Activated T-helper 1 cell treated with anti-CD3 and anti-CD28 coated beads, Interleukin-12 subunit alpha, Interleukin-12 subunit beta, Interleukin-2, Interleukin-4 antibody, amounts not matched to agents 30 ng/mL and 10 ng/mL and 1 ng/mL, durations not matched to agents 14 hours and 24 hours and 36 hours (primary cell): ENCODE measurements around the gene SLCO1B1. TPM values are rescaled to one million over a fixed set of nuclear protein-coding genes. Genes with fewer than 3 reads are reported as not detected.

Source experiments
- DNase-seq: peaks from one replicate; pipeline ENCODE4 v3.0.0; 2021; ENCODE audit warnings: low spot score
- H3K27ac Mint-ChIP-seq: one replicate; pipeline ENCODE4 v1.8.0; 2021; ENCODE audit warnings: mild to moderate bottlenecking, mixed read lengths
- H3K27me3 Mint-ChIP-seq: one replicate; pipeline ENCODE4 v1.8.0; 2022; ENCODE audit warnings: mild to moderate bottlenecking, moderate library complexity, mixed read lengths; ENCODE audit not compliant: insufficient read depth
- H3K36me3 Mint-ChIP-seq: one replicate; pipeline ENCODE4 v1.8.0; 2021; ENCODE audit warnings: low read depth, mixed read lengths
- H3K4me1 Mint-ChIP-seq: one replicate; pipeline ENCODE4 v1.8.0; 2021; ENCODE audit warnings: low read depth, mixed read lengths
- H3K4me3 Mint-ChIP-seq: one replicate; pipeline ENCODE4 v1.8.0; 2021; ENCODE audit warnings: mild to moderate bottlenecking, moderate library complexity, mixed read lengths
- H3K9me3 Mint-ChIP-seq: one replicate; pipeline ENCODE4 v1.8.0; 2021; ENCODE audit warnings: mixed read lengths
- intact Hi-C: fragments of 100-400 bp; cut with micrococcal nuclease; formaldehyde crosslinking; loops from one replicate; pipeline ENCODE4 v1.15.1; 2024
- total RNA-seq: library from RNA; stranded (reverse); gene quantifications from 2 replicates; pipeline ENCODE4 v1.2.3, GENCODE V29; 2022

The SLCO1B1 gene
- total RNA-seq, 1 donor from 2014 or later = not detected

GRCh38 chr12:21239866-21240265 lies 108.9 kb downstream of the SLCO1B1 start:
- Mint-ChIP-seq H3K36me3 (no peaks in the 10 kb centered on the region), H3K27ac (no peak overlapping the region), H3K4me3 (no peak overlapping the region), H3K4me1 (no peaks in the 10 kb centered on the region), H3K9me3 (no peaks in the 10 kb centered on the region), H3K27me3 (no peaks in the 10 kb centered on the region)
- no peak for DNase-seq
- intact Hi-C loops = no loop called here

- Mint-ChIP-seq H3K4me1 (no peaks in the 10 kb centered on the region), H3K36me3 (no peaks in the 10 kb centered on the region), H3K4me3 (no peak overlapping the region), H3K9me3 (no peaks in the 10 kb centered on the region), H3K27me3 (peaks cover 2% of the 10 kb centered on the region), H3K27ac (no peak overlapping the region)
- no peak for DNase-seq
- intact Hi-C loops = loop anchor here (1.0 to 2.0 kb wide), 2 partner anchors 188 to 432 kb away; partner anchors contain the start of gene PYROXD1
These were observed 117.7 kb downstream of the SLCO1B1 start for GRCh38 chr12:21248679-21249078.

- no peaks in the 10 kb centered on the region for H3K4me1 Mint-ChIP-seq
- no peak overlapping the region for H3K27ac Mint-ChIP-seq
- no peak for DNase-seq
- H3K9me3 Mint-ChIP-seq = peaks cover under 1% of the 10 kb centered on the region
- intact Hi-C loops = no loop called here
- H3K36me3 Mint-ChIP-seq = no peaks in the 10 kb centered on the region
- no peaks in the 10 kb centered on the region for H3K27me3 Mint-ChIP-seq
- H3K4me3 Mint-ChIP-seq = no peak overlapping the region
These were observed 121.1 kb downstream of the SLCO1B1 start for GRCh38 chr12:21252070-21252469.

- H3K4me1 Mint-ChIP-seq = no peaks in the 10 kb centered on the region
- no peak for DNase-seq
- no peak overlapping the region for H3K27ac Mint-ChIP-seq
- H3K36me3 Mint-ChIP-seq = no peaks in the 10 kb centered on the region
- no peaks in the 10 kb centered on the region for H3K27me3 Mint-ChIP-seq
- no peak overlapping the region for H3K4me3 Mint-ChIP-seq
- intact Hi-C loops = no loop called here
- H3K9me3 Mint-ChIP-seq = peaks cover 3% of the 10 kb centered on the region
These were observed 126.2 kb downstream of the SLCO1B1 start for GRCh38 chr12:21257172-21257571.

GRCh38 chr12:21264232-21264631 lies 133.2 kb downstream of the SLCO1B1 start:
- Mint-ChIP-seq H3K27me3 (no peaks in the 10 kb centered on the region), H3K4me3 (no peak overlapping the region), H3K9me3 (no peaks in the 10 kb centered on the region), H3K27ac (no peak overlapping the region), H3K4me1 (no peaks in the 10 kb centered on the region), H3K36me3 (no peaks in the 10 kb centered on the region)
- DNase-seq = no peak
- intact Hi-C loops = no loop called here

GRCh38 chr12:21265932-21266331 lies 134.9 kb downstream of the SLCO1B1 start:
- no peaks in the 10 kb centered on the region for H3K27me3 Mint-ChIP-seq
- intact Hi-C loops = no loop called here
- no peak for DNase-seq
- no peaks in the 10 kb centered on the region for H3K36me3 Mint-ChIP-seq
- H3K9me3 Mint-ChIP-seq = no peaks in the 10 kb centered on the region
- H3K4me1 Mint-ChIP-seq = no peaks in the 10 kb centered on the region
- H3K4me3 Mint-ChIP-seq = no peak overlapping the region
- no peak overlapping the region for H3K27ac Mint-ChIP-seq

- intact Hi-C loops = no loop called here
- DNase-seq = no peak
- no peaks in the 10 kb centered on the region for H3K4me1 Mint-ChIP-seq
- no peaks in the 10 kb centered on the region for H3K9me3 Mint-ChIP-seq
- no peak overlapping the region for H3K4me3 Mint-ChIP-seq
- no peaks in the 10 kb centered on the region for H3K36me3 Mint-ChIP-seq
- H3K27me3 Mint-ChIP-seq = peaks cover 5% of the 10 kb centered on the region
- no peak overlapping the region for H3K27ac Mint-ChIP-seq
These were observed 145.8 kb downstream of the SLCO1B1 start for GRCh38 chr12:21276826-21277225.

Other genes starting within 250 kb of the SLCO1B1 start
- not detected in 2 replicates for gene SLCO1A2, start 203.7 kb downstream of the SLCO1B1 start, total RNA-seq
- gene IAPP, start 241.7 kb downstream of the SLCO1B1 start, total RNA-seq = not detected in 2 replicates